Left lobe of liver (tissue), 2 donors: ENCODE data around the gene VDR. TPM values are rescaled to one million over a fixed set of nuclear protein-coding genes. Genes with fewer than 3 reads are reported as not detected.

ENCODE experiments used
- ATAC-seq: fragments of 200-7000 bp; cut with Tn5 transposase; one replicate; pipeline ENCODE4 v1.9.1; 2020; ENCODE audit warnings: mild to moderate bottlenecking, moderate library complexity
- DNase-seq: peaks from one replicate; pipeline ENCODE4 v3.0.0-alpha.2; 2020; ENCODE audit warnings: low spot score
- total RNA-seq: library from RNA; stranded (reverse); gene quantifications from one replicate; pipeline ENCODE4 v1.2.1, GENCODE V29; 2021
- donor health status: DM: no; HTN: no; CAD: no; lungs with moderate emphysema.
- donor health status: DM: no; HTN: yes; CAD: no.

The VDR gene
- 0.28 TPM for total RNA-seq

- ATAC-seq (peak; percentile 93), DNase-seq (peak; percentile 79)
Measured at GRCh38 chr12:47904713-47905709, at the start of gene VDR. VDR (minus strand) TSS chr12:47904994; CDS start chr12:47879113, 25,881 bp downstream.

- ATAC-seq (no peak), DNase-seq (no peak)
Measured at GRCh38 chr12:47954058-47954457, 49.3 kb upstream of the VDR start.

GRCh38 chr12:47950856-47951468 lies 46.2 kb upstream of the VDR start:
- ATAC-seq (no peak), DNase-seq (no peak)

GRCh38 chr12:47949441-47950341 lies 44.9 kb upstream of the VDR start:
- ATAC-seq, result peak; percentile 91

GRCh38 chr12:47947341-47947740 lies 42.5 kb upstream of the VDR start:
- DNase-seq, result no peak

More at GRCh38 chr12:47949441-47950341, 44.9 kb upstream of the VDR start:
- peak; percentile 78 for DNase-seq

GRCh38 chr12:47946413-47947323 lies 41.9 kb upstream of the VDR start:
- DNase-seq, result no peak

More at GRCh38 chr12:47947341-47947740, 42.5 kb upstream of the VDR start:
- no peak for ATAC-seq

GRCh38 chr12:47945341-47945728 lies 40.5 kb upstream of the VDR start:
- DNase-seq (no peak), ATAC-seq (no peak)

More at GRCh38 chr12:47946413-47947323, 41.9 kb upstream of the VDR start:
- no peak for ATAC-seq

- ATAC-seq, result no peak
- DNase-seq, result no peak
Measured at GRCh38 chr12:47944685-47945340, 40.0 kb upstream of the VDR start.

GRCh38 chr12:47943623-47944340 lies 39.0 kb upstream of the VDR start:
- no peak for ATAC-seq
- no peak for DNase-seq

GRCh38 chr12:47942614-47943225 lies 37.9 kb upstream of the VDR start:
- ATAC-seq (no peak), DNase-seq (no peak)

- DNase-seq, result no peak
- peak; percentile 67 for ATAC-seq
Measured at GRCh38 chr12:47941871-47942613, 37.2 kb upstream of the VDR start.

- ATAC-seq, result no peak
- DNase-seq, result no peak
Measured at GRCh38 chr12:47941475-47941780, 36.6 kb upstream of the VDR start.

GRCh38 chr12:47940773-47941474 lies 36.1 kb upstream of the VDR start:
- ATAC-seq, result no peak
- DNase-seq, result no peak

GRCh38 chr12:47939009-47939601 lies 34.3 kb upstream of the VDR start:
- DNase-seq (no peak), ATAC-seq (no peak)

- DNase-seq (no peak), ATAC-seq (no peak)
Measured at GRCh38 chr12:47938594-47938993, 33.8 kb upstream of the VDR start.

GRCh38 chr12:47938093-47938492 lies 33.3 kb upstream of the VDR start:
- DNase-seq, result no peak
- ATAC-seq, result no peak

- DNase-seq (no peak), ATAC-seq (no peak)
Measured at GRCh38 chr12:47935184-47935583, 30.4 kb upstream of the VDR start.
